Lower leg skin (tissue), 4 donors: ENCODE data around the gene RASSF1. TPM values are rescaled to one million over a fixed set of nuclear protein-coding genes. Genes with fewer than 3 reads are reported as not detected.
"Not testable (repeated sequence)": the region's sequence is repeated elsewhere in the genome, so short reads cannot be mapped to it uniquely, and the experiment has no call there.

Experiments
- DNase-seq, 2 donors: peaks; one replicate each; pipeline ENCODE4 v3.0.0-alpha.2; 2019; ENCODE audit warnings: low spot score in 2 of 2
- H3K4me3 ChIP-seq: fragments of 200-600 bp; sonication (generic); 2 replicates; pipeline ENCODE4 v1.5.1; 2017; ENCODE audit warnings: mild to moderate bottlenecking, low read depth; ENCODE audit not compliant: poor library complexity, severe bottlenecking
- CTCF ChIP-seq, 3 donors: fragments of 450-650 bp; IDR thresholded peaks; one replicate each; pipeline ENCODE4 v1.5.1; 2016; ENCODE audit warnings: antibody characterized with exemption in 3 of 3, mild to moderate bottlenecking in 3 of 3, moderate library complexity in 2 of 3
- POLR2A ChIP-seq, 2 donors: fragments of 450-650 bp; IDR thresholded peaks; one replicate each; pipeline ENCODE4 v1.6.1; 2016 to 2017; ENCODE audit warnings: antibody characterized with exemption in 2 of 2, mild to moderate bottlenecking in 1 of 2, moderate library complexity in 1 of 2
- WGBS, 2 donors: methylation state at CpG; one replicate each; pipeline ENCODE4 v1.1.5; 2018; 5-methylcytosine and 5-hydroxymethylcytosine counted together
- intact Hi-C: fragments of 100-400 bp; cut with DNase I; formaldehyde crosslinking; loops from one replicate; pipeline ENCODE4 v1.15.0; 2023; ENCODE audit warnings: low total_unique reads
- total RNA-seq, 4 donors: library from RNA; depleted of rRNA; stranded (reverse); fragments of >200 nt; gene quantifications; one replicate each; pipeline ENCODE4 v1.1.0, GENCODE V29; 2016

The RASSF1 gene
- total RNA-seq, 4 donors from 2014 or later, result 33.5 to 50.0 (median 47.2) TPM

- no peak for DNase-seq
- intact Hi-C loops, result no loop called here
- H3K4me3 ChIP-seq, result no peak overlapping the region
- TF ChIP-seq CTCF (IDR thresholded peaks at IDR 0.05), result no peak
- TF ChIP-seq POLR2A (IDR thresholded peaks at IDR 0.05), result no peak
- 80 to 82% methylated on average over 24 to 26 of the region's 28 CpGs for WGBS, 2 donors
Observed at GRCh38 chr3:50286322-50287227, 54.1 kb downstream of the RASSF1 start.

GRCh38 chr3:50284121-50284520 lies 56.5 kb downstream of the RASSF1 start:
- WGBS, 2 donors, result 79 to 80% methylated on average over 6 of the region's 6 CpGs
- H3K4me3 ChIP-seq, intact Hi-C loops, DNase-seq: not testable (repeated sequence)

Other genes with a start within 250 kb of the RASSF1 start
- 100 to 1,000 TPM; 106 to 151 (median 120) TPM for gene SEMA3F, start 185.5 kb downstream of the RASSF1 start, total RNA-seq
- not detected for gene GNAT1, start 149.2 kb downstream of the RASSF1 start, total RNA-seq
- under 1 TPM in 1 of 4 donors, not detected in 3; 0.62 TPM for gene SLC38A3, start 135.6 kb downstream of the RASSF1 start, total RNA-seq
- 100 to 1,000 TPM in 1 of 4 donors, 10 to 100 TPM in 3; 56.5 to 123 (median 74.8) TPM for gene GNAI2, start 104.6 kb downstream of the RASSF1 start, total RNA-seq
- 1 to 10 TPM; 1.1 to 7.2 (median 3.3) TPM for gene SEMA3B, start 71.7 kb downstream of the RASSF1 start, total RNA-seq
- gene LSMEM2, start 61.7 kb downstream of the RASSF1 start, total RNA-seq, result under 1 TPM in 2 of 4 donors, not detected in 2; 0.37 to 0.62 TPM
- gene IFRD2, start 48.4 kb downstream of the RASSF1 start, total RNA-seq, result 10 to 100 TPM; 32.9 to 69.0 (median 39.8) TPM
- gene HYAL3, start 41.4 kb downstream of the RASSF1 start, total RNA-seq, result 1 to 10 TPM; 1.9 to 4.1 (median 2.6) TPM
- 10 to 100 TPM; 12.4 to 19.4 (median 15.1) TPM for gene NAA80, start 41.4 kb downstream of the RASSF1 start, total RNA-seq
- gene HYAL1, start 37.3 kb downstream of the RASSF1 start, total RNA-seq, result 10 to 100 TPM; 16.7 to 35.5 (median 20.6) TPM
- 10 to 100 TPM; 44.1 to 95.7 (median 72.9) TPM for gene HYAL2, start 18.1 kb downstream of the RASSF1 start, total RNA-seq
- gene TUSC2, start 12.6 kb downstream of the RASSF1 start, total RNA-seq, result 10 to 100 TPM; 13.1 to 24.2 (median 18.0) TPM
- gene ZMYND10, start 4.9 kb upstream of the RASSF1 start, total RNA-seq, result 1 to 10 TPM in 1 of 4 donors, under 1 TPM in 2, not detected in 1; 0.42 to 1.8 (median 0.74) TPM
- gene NPRL2, start 9.9 kb upstream of the RASSF1 start, total RNA-seq, result 10 to 100 TPM; 17.3 to 28.0 (median 23.2) TPM
- gene CYB561D2, start 10.0 kb upstream of the RASSF1 start, total RNA-seq, result 10 to 100 TPM in 2 of 4 donors, 1 to 10 TPM in 2; 6.0 to 19.7 (median 11.6) TPM
- gene TMEM115, start 18.7 kb upstream of the RASSF1 start, total RNA-seq, result 10 to 100 TPM; 90.5 to 92.7 (median 92.4) TPM
- gene CACNA2D2, start 162.8 kb upstream of the RASSF1 start, total RNA-seq, result 1 to 10 TPM; 1.1 to 2.0 (median 1.6) TPM
- 1 to 10 TPM in 3 of 4 donors, under 1 TPM in 1; 0.27 to 3.9 (median 2.0) TPM for gene C3orf18, start 226.9 kb upstream of the RASSF1 start, total RNA-seq
- gene HEMK1, start 228.7 kb upstream of the RASSF1 start, total RNA-seq, result 1 to 10 TPM; 2.9 to 8.1 (median 4.8) TPM